AG10803 (cell line): ENCODE data around the gene PNCK.

Experiments used
- DNase-seq: peaks from one replicate; pipeline ENCODE4 v3.0.0; 2010; ENCODE audit warnings: low read depth
- H3K4me3 ChIP-seq: 2 replicates; pipeline ENCODE4 v1.5.1; 2011; ENCODE audit warnings: mild to moderate bottlenecking, low read length, control low read depth
- TF ChIP-seq, protein P1 (sequence below): conservative IDR thresholded peaks from 2 replicates; pipeline ENCODE4 v1.5.1; 2011; ENCODE audit warnings: mild to moderate bottlenecking, low read length, control low read depth, inconsistent platforms

The PNCK gene

GRCh38 chrX:153625271-153626024, 48.2 kb downstream of the PNCK start:
- TF ChIP-seq, protein P1, sequence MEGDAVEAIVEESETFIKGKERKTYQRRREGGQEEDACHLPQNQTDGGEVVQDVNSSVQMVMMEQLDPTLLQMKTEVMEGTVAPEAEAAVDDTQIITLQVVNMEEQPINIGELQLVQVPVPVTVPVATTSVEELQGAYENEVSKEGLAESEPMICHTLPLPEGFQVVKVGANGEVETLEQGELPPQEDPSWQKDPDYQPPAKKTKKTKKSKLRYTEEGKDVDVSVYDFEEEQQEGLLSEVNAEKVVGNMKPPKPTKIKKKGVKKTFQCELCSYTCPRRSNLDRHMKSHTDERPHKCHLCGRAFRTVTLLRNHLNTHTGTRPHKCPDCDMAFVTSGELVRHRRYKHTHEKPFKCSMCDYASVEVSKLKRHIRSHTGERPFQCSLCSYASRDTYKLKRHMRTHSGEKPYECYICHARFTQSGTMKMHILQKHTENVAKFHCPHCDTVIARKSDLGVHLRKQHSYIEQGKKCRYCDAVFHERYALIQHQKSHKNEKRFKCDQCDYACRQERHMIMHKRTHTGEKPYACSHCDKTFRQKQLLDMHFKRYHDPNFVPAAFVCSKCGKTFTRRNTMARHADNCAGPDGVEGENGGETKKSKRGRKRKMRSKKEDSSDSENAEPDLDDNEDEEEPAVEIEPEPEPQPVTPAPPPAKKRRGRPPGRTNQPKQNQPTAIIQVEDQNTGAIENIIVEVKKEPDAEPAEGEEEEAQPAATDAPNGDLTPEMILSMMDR: no peak
- DNase-seq: no peak
- no peak overlapping the region for H3K4me3 ChIP-seq

DNA sequence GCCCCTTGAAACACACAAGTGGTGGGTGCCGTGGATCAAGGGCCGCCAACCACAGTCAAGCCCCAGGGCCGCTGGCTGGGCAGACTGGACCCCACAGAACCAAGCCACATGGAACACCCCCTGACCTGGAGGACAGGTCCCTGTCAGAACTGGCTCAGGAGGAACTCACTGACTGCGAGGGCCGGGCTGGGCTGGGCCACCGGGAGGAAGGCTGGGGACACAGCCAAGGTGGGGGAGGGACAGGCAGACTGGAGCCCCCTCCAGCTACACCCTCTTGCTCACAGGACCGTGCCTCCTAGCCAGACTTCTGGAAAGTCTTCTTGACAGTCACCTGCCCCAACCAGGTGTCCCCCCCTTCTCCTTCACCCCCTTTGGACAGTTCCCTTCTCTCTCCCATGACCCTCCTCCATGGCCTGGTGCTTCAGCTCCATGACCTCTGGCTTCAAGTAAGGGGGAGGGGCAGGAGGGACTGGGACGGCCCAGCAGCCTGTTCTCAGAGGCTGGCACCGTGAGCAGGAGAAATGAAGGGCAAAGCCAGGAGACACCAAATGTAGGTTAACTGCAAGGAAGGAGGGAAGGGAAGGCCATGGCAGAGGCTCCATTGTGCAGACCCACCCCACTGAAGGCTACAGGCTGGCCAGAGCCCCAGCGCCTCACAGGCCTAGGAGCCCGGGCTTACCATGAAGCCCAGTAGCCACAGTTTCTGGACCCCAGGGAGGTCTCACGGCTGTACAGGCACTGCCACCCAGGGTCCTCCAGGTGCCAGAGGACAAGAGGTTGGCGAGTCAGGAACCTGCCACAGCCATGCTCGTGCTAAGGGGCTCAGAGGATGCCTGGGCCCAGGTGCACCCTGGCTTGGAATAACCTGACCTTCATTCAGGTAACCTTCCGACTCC, 49.2 kb downstream of the PNCK start:
- DNase-seq: no peak
- TF ChIP-seq, protein P1: no peak
- H3K4me3 ChIP-seq: no peak overlapping the region

DNA sequence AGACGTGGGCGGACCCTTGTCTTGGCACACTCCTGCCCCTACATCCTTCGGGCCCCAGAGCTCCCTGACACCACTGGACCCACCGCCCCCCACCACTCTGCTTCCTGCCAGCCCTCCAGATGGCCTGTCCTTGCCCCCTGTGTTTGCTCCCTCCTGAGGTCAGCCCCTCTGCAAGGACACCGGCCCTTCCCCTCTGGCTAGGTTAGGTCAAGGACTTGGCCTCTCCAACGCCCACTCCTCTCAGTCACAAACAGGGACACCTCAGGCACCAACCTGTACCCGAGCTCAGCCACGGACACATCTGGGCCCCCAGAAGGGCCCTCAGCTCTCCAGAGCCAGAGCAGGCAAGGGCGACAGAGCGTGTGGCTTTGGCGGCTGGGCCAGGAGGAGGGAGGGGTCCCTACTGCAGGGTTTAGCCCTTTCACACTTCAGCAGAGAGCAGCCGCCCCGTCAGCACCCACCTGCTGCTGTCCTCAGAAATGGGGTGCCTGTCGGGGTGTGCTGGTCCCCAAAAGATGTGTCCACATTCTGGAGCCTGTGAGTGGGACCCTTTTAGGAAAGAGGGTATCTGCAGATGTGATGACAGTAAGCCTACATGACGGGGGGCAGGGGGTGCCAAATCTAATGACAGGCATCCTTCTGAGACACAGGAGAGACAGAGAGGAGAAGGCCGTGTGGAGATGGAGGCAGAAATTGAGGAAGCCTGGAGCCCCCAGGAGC, 50.1 kb downstream of the PNCK start:
- DNase-seq: no peak
- TF ChIP-seq, protein P1: no peak
- no peak overlapping the region for H3K4me3 ChIP-seq

- TF ChIP-seq, protein P1: no peak
- H3K4me3 ChIP-seq: no peak overlapping the region
- DNase-seq: no peak
Observed at GRCh38 chrX:153622661-153623309, 50.8 kb downstream of the PNCK start.

- TF ChIP-seq, protein P1: no peak
- no peak for DNase-seq
- no peak overlapping the region for H3K4me3 ChIP-seq
Observed at GRCh38 chrX:153621949-153622598, 51.5 kb downstream of the PNCK start.

DNA sequence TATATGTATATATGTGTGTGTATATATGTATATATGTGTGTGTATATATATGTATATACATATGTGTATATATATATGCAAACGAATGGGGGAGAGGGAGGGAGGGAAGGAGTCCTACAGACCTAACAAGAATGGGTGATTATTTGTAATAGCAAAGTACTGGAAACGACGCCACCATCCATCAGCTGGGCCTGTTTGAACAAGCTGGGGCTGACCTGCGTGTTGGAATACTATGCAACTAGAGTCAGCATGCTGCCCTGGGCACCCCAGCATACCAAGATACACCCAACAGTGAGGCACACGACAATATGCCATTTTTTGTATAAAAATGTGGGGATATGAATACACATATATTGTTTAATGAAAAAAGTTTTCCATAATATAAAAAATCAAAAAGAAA, 53.0 kb downstream of the PNCK start:
- H3K4me3 ChIP-seq: no peak overlapping the region
- TF ChIP-seq, protein P1: no peak
- no peak for DNase-seq
